GM12892 (cell line): ENCODE results near the gene ALPL.
A peak's percentile ranks its signal among the peaks of the same experiment; 100 is the strongest.

Experiments
- DNase-seq: peaks from one replicate; pipeline ENCODE4 v3.0.0; 2011; ENCODE audit not compliant: insufficient read length
- FAIRE-seq: peaks from 2 replicates; lab custom pipeline; 2011; peaks lifted over from hg19 to GRCh38; lab: Jason Lieb, UNC
- POLR2A ChIP-seq: IDR thresholded peaks from 2 replicates; pipeline ENCODE4 v1.6.1; 2011; ENCODE audit warnings: low read depth, low read length, control low read depth
- POLR2AphosphoS5 ChIP-seq: IDR thresholded peaks from 2 replicates; pipeline ENCODE4 v1.6.1; 2011; ENCODE audit warnings: low read depth, low read length, control low read depth
- TAF1 ChIP-seq: IDR thresholded peaks from 2 replicates; pipeline ENCODE4 v1.6.1; 2011; ENCODE audit warnings: low read depth, mild to moderate bottlenecking, control low read depth, low read length, borderline replicate concordance

The ALPL gene

DNA sequence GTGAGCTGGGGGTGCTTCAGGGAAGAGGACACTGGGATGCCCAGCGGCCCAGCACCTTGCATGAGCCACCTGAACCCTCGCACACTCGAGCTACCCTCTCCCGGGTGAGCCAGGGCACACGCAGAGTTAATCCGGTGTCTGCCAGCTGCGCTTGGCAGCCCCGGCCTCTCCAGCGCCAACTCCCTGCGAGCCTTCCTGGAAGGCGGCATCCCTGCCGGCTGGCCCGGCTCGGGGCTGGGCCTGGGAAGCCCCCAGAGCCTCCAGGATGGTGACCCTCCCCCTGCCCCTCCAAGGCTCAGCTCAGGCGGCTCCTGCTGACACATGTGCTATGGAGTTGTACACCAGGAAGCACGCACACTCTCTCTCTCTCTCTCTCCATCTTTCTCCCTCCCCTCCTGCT lies 111.3 kb downstream of the ALPL start:
- DNase-seq (no peak), FAIRE-seq (no peak)
- TF ChIP-seq POLR2A (no peak), TAF1 (no peak), POLR2AphosphoS5 (no peak)

DNA sequence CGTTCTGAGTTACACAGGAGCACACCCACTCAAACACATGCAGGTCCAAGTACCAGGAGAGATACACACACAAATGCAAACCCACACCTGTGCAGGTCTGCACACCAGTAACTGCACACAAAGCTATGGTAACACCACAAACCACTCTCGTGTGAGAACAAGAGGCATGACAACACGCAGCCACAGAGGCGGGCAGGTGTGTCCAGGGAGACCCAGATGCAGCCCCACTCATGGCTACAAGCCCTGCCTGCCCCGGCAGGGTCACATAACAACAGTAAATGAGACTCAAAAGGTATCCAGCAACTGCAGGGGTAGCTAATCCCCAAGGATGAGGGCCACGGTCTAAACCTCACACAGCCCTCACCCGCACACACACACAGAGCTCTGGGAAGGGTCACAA lies 111.8 kb downstream of the ALPL start:
- DNase-seq: no peak
- no peak for FAIRE-seq
- TF ChIP-seq POLR2AphosphoS5 (no peak), TAF1 (no peak), POLR2A (no peak)

DNA sequence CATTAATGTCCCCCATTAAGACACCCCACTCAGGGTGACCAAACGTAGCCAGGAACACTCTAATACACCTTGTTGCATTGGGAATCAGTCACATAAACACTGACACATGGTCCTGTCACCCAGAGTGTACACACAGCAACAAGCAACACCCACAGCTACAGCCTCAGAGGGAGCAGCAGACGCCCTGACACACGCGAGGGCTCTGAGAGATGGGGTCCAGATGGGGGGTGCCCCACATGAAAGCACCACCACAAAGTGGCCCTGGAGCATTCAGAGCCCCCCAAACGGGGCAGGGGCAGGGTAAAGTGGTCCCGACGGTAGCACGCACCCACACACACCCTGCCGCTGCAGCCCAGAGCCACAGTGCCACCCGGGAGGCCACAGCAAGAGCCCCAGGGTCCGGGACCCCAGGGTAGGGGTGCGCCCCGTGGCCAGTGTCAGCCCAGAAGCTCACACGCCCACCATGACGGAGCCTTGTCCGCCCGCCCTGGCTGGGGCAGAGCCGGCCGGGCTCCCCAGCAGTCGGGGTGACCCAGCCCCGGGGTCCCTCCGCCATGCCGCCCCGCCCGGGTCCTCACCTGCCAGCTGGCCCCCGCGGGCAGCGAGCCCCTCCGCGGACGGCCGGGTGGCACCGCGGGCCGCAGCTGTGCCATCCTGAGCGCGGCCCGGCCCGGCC lies 112.7 kb downstream of the ALPL start:
- DNase-seq (no peak), FAIRE-seq (no peak)
- TF ChIP-seq TAF1 (no peak), POLR2A (no peak), POLR2AphosphoS5 (no peak)

DNA sequence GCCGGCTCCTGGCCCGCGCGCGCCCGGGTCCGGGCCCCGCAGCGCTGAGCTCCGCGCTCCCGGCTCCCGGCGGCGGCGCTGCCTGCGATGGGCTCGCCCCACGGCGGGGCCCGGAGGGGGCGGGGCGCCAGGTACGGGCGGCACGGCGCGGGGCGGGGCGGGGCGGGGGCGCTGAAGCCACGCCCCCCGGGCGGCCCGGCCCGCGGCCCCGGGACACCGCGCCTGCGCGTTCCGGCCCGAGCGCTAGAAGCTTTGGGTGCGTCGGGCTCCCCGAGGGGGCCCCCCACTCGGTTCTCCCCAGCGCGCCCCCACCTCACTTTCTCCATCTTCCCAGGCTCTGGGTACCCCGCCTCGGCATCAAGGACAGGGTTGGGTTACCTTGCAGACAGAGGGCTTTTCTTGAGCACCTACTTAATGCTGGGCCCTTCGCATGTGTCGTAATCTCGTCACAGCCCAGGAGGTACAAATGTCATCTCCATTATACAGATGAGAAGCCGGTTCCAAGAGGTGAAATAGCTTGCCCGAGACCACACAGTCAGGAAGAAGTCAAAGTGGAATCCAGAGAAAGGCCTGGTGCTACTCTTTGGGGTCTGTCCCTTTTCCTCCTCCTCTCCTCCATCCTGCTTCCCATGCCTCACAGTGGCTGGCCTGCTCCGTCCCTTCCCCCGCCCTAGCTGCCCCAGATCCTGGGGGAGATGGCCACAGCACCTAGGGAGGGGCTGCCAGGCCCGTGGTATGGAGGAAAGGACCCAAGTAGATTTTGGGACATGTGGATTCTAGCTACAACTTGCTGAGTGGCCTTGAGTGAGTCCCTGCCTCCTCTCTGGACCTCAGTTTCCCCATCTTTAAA lies 113.5 kb downstream of the ALPL start:
- FAIRE-seq: no peak
- DNase-seq: peak; percentile 51
- TF ChIP-seq TAF1: no peak
- TF ChIP-seq POLR2A: no peak
- no peak for TF ChIP-seq POLR2AphosphoS5

DNA sequence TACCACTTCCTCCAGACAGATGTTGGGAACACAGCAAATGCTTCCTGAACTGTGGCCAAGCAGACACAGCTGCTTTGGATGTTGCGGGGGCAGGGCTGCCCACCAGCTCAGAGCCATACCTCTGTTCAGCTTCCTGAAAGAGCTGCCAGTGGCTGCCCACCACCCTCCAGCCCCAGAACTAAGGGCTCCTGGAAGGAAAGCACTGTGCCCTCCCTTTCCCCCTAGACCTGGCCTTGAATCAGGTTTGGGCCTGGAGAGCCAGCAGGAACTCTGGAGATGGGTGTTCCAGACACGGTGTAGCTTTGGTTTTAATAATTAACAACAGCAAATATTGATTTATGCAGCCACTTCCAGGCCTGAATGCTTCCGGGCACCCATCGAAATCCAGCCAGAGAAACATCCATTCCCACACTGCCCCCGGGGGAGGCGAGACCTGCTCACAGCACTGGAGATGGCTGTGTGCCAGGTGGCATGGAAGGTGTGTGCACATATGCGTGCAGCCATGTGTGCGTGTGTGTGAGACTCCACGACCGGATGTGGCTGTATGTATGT lies 114.3 kb downstream of the ALPL start:
- no peak for DNase-seq
- TF ChIP-seq TAF1 (no peak), POLR2A (no peak), POLR2AphosphoS5 (no peak)
- FAIRE-seq: no peak

DNA sequence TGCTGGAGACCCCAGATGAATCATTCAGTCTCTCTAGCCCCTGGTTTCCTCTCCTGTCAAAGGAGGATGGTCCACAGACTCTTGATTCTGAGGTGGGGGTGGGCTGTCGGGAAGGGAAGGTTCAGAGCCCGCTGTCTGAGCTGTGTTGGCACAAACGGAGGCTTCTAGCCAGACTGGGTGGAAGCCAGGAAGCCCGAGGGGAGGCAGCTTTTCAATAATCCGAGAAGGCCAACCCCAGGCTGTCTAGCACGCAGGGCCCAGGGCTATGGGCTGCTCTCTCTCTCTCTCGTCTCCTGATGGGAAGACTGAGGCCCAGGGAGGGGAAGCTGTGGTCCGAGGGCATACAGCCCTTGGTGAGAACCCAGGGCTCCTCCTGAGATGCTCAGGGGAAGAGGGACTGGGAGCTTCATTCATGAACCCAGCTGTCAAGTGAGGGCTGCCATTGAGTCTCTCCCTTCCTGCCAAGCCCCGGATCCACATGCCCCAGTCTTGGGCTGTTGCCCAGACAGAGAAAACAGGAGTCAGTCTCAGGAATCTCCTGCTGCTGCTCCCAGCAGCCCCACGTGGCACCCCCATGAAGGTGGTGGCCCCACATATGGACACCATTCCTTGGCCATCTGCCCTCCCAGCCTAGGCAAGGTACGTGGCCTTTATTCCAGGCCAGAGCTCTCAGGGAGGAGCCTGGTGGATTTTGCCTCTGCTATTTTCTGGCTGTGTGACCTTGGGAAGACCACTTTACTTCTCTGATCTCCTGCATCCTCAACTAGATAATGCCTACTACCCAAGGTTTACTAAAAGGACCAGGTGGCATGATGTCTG lies 115.6 kb downstream of the ALPL start:
- DNase-seq (no peak), FAIRE-seq (no peak)

DNA sequence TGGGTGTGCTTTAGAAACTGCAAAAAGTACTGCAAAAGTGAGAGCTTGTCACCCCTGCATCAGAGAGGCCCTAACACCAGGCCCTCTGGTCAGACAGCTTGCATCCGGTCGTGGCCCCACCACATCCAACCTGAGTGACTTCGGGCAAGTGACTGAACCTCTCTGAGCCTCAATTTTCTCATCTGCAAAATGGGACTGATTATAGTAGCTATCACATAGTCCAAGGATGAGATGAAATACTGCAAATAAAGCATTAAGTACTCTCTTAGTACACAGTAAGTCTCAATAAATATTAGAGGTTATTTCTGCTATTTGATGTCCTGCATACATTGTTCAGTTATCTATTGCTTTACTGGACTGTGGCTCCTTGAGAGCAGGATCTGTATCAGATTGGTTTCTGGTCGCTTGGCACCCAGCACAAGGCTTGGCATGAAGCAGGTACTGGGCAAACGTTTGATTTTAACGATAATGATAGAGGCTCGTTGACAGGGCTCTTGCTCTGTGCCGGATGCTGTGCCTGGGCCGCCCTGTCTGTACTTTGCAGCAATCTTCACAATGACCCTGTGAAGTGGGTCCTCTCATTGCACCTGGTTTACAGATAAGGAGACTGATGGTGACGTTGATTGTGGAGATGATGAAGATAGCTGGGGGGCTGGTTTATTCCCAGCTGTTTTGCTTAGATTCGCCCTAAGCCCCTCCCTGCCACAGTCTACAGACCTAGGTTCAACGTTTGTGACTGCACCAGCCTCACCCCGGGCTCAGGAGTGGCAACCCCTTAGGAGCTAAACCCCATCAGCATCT lies 116.4 kb downstream of the ALPL start:
- FAIRE-seq (no peak), DNase-seq (no peak)
- TF ChIP-seq POLR2AphosphoS5: no peak
- TF ChIP-seq TAF1: no peak
- no peak for TF ChIP-seq POLR2A

More for the DNA sequence above, 115.6 kb downstream of the ALPL start:
- TF ChIP-seq TAF1: no peak
- TF ChIP-seq POLR2AphosphoS5: no peak
- no peak for TF ChIP-seq POLR2A

DNA sequence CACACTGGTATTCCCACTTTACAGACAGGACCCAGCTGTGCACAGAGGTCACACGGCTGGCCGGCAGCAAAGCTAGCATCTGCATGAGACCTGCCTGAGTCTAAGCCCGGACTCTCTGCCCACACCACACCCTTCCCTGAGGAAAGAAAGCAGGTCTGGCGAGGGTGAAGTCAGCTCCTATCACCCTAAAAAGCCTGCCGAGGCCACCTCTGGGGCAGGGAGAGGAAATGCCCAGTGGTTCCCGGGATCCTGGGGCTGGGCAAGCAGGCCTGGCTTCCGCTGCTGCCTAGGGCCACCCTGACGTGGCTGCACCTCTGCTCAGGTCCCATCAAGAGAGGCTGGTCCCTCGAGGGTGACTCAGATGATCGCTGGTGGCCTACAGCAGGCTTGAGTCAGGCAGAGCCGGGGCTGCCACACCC lies 117.7 kb downstream of the ALPL start:
- FAIRE-seq (no peak), DNase-seq (no peak)
- TF ChIP-seq POLR2AphosphoS5: no peak
- TF ChIP-seq TAF1: no peak
- TF ChIP-seq POLR2A: no peak
